Activated CD4-positive, alpha-beta T cell treated with anti-CD3 and anti-CD28 coated beads, Interleukin-2, amount 10 ng/mL, durations not matched to agents 7 days and 5 days (primary cell): ENCODE results near the gene ZBTB11. TPM values are rescaled to one million over a fixed set of nuclear protein-coding genes. Genes with fewer than 3 reads are reported as not detected.

Source experiments
- CTCF ChIA-PET: fragments of 350-600 bp; sonication (Branson Sonifier 250); formaldehyde crosslinking; loops from one replicate; lab custom pipeline; 2021; ENCODE audit warnings: antibody characterized with exemption; lab: Charles Lee
- POLR2A ChIA-PET: fragments of 350-600 bp; sonication (Branson Sonifier 250); formaldehyde crosslinking; loops from one replicate; lab custom pipeline; 2021; ENCODE audit warnings: antibody characterized with exemption; lab: Charles Lee
- DNase-seq: peaks from one replicate; pipeline ENCODE4 v3.0.0-alpha.2; 2020
- H3K27ac Mint-ChIP-seq: one replicate; pipeline ENCODE4 v1.8.0; 2021; ENCODE audit warnings: mild to moderate bottlenecking, moderate library complexity, mixed read lengths
- H3K27me3 Mint-ChIP-seq: one replicate; pipeline ENCODE4 v1.8.0; 2021; ENCODE audit warnings: mixed read lengths
- H3K36me3 Mint-ChIP-seq: one replicate; pipeline ENCODE4 v1.8.0; 2021; ENCODE audit warnings: low read depth, mixed read lengths
- H3K4me1 Mint-ChIP-seq: one replicate; pipeline ENCODE4 v1.8.0; 2021; ENCODE audit warnings: mixed read lengths
- H3K4me3 Mint-ChIP-seq: one replicate; pipeline ENCODE4 v1.8.0; 2021; ENCODE audit warnings: mild to moderate bottlenecking, moderate library complexity, mixed read lengths
- H3K9me3 Mint-ChIP-seq: one replicate; pipeline ENCODE4 v1.8.0; 2021; ENCODE audit warnings: mixed read lengths
- total RNA-seq, 2 experiments: library from RNA; stranded (reverse); gene quantifications; one replicate each; pipeline ENCODE4 v1.2.3, GENCODE V29; 2021

ZBTB11 gene, protein sequence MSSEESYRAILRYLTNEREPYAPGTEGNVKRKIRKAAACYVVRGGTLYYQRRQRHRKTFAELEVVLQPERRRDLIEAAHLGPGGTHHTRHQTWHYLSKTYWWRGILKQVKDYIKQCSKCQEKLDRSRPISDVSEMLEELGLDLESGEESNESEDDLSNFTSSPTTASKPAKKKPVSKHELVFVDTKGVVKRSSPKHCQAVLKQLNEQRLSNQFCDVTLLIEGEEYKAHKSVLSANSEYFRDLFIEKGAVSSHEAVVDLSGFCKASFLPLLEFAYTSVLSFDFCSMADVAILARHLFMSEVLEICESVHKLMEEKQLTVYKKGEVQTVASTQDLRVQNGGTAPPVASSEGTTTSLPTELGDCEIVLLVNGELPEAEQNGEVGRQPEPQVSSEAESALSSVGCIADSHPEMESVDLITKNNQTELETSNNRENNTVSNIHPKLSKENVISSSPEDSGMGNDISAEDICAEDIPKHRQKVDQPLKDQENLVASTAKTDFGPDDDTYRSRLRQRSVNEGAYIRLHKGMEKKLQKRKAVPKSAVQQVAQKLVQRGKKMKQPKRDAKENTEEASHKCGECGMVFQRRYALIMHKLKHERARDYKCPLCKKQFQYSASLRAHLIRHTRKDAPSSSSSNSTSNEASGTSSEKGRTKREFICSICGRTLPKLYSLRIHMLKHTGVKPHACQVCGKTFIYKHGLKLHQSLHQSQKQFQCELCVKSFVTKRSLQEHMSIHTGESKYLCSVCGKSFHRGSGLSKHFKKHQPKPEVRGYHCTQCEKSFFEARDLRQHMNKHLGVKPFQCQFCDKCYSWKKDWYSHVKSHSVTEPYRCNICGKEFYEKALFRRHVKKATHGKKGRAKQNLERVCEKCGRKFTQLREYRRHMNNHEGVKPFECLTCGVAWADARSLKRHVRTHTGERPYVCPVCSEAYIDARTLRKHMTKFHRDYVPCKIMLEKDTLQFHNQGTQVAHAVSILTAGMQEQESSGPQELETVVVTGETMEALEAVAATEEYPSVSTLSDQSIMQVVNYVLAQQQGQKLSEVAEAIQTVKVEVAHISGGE
- total RNA-seq, result 10 to 100 TPM; 30.5 to 34.0 TPM

DNA sequence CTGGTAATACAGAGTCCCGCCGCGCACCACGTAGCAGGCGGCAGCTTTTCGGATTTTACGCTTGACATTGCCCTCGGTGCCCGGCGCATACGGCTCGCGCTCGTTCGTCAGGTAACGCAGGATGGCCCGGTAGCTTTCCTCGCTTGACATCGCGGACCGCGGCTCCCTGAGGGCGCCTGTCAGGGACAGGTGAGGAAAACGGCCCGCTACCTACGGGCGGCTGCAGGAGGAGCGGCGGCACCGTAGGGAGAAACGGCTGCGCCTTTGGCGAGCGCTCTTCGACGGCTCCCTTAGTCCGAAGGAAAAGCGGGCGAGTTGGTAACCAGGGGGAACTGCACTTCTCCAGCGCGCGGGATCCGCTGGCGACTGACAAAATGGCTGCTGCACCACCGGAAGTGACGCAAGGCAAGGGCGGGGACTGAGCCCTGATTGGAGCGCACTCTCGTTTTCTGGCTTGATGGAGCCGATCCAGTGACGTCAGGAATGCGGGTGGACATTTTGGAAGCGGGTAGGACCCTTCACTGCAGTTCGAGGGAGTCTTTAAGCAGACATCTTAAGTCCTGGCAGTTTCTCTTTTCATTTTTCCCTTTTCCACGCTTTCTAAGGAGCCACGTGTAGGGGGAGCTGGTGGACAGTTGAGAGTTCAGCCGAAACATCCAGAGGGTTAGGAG is at the start of gene ZBTB11:
Gene ZBTB11 (minus strand): TSS at position 368 of the 671 bp plus-strand sequence. CDS start 218 bp downstream, at position 150.
- H3K9me3 Mint-ChIP-seq, result no peaks in the 10 kb centered on the region
- H3K36me3 Mint-ChIP-seq, result peaks cover 38% of the 10 kb centered on the region
- H3K4me3 Mint-ChIP-seq, result peak within 1 kb of the TSS; percentile 93
- POLR2A ChIA-PET, result interaction anchor here (1.1 kb wide), 1 partner anchor 103 kb away, joined by 3 read pairs; the partner anchor contains the start of gene PCNP
- peak within 1 kb of the TSS; percentile 98 for H3K27ac Mint-ChIP-seq
- peaks cover 52% of the 10 kb centered on the region for H3K4me1 Mint-ChIP-seq
- H3K27me3 Mint-ChIP-seq, result no peaks in the 10 kb centered on the region
- CTCF ChIA-PET, result interaction anchor here (1.0 to 3.6 kb wide), 6 partner anchors 9 to 260 kb away, joined by 3 to 21 read pairs (median 6); partner anchors contain the start of genes PCNP and RPL24
- DNase-seq, result peak; percentile 100

GRCh38 chr3:101725890-101726275 is 49.0 kb upstream of the ZBTB11 start:
- H3K27ac Mint-ChIP-seq, result peak overlapping the region; percentile 94
- ChIA-PET POLR2A (no interaction called here), CTCF (no interaction called here)
- H3K36me3 Mint-ChIP-seq, result peaks cover 35% of the 10 kb centered on the region
- peak overlapping the region; percentile 89 for H3K4me3 Mint-ChIP-seq
- H3K4me1 Mint-ChIP-seq, result peaks cover 48% of the 10 kb centered on the region
- no peaks in the 10 kb centered on the region for H3K27me3 Mint-ChIP-seq
- DNase-seq, result no peak
- H3K9me3 Mint-ChIP-seq, result no peaks in the 10 kb centered on the region

DNA sequence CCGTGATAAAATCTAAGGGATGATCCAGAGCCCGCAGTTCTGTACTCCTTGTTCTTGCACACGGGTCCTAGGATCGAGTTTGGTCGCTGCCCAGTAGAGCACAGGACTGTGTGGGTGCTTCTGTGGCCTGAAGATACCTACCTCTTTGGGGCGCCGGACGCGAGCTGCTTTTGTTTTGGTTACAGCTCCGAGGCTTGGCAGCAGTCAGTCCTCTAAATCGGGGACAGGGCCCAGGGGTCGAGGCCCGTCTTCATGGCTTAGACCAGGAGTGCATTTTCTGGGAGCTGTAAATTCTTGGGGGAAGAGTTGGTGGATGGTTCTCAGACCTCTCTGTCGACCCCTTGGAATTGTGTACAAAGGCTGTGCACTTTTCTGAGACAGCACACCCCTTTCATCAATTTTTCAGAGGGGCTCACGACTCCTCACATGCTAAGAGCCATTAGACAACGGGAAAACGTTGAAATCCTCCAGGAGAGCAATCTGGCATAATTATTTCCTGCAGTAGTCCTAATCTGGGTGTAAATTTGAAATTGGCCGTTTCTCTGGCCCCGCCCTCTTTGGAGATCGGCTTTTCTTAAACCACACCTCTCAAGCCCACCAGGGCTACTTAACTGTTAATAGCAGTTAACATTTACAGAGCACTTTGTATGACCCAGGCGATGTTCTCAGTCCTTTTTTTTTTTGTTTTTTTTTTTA is 48.4 kb upstream of the ZBTB11 start:
- Mint-ChIP-seq H3K4me1 (peaks cover 52% of the 10 kb centered on the region), H3K9me3 (no peaks in the 10 kb centered on the region), H3K36me3 (peaks cover 32% of the 10 kb centered on the region), H3K27ac (peak overlapping the region; percentile 94), H3K4me3 (peak overlapping the region; percentile 89), H3K27me3 (no peaks in the 10 kb centered on the region)
- ChIA-PET CTCF (interaction anchor here (0.9 to 1.7 kb wide), 3 partner anchors 18 to 40 kb away, joined by 3 to 7 read pairs (median 6); no protein-coding TSS in a partner anchor), POLR2A (interaction anchor here (0.7 to 1.3 kb wide), 3 partner anchors 39 to 446 kb away, joined by 3 to 5 read pairs (median 3); partner anchors contain the start of genes NXPE3 and RPL24)
- DNase-seq, result peak; percentile 50

DNA sequence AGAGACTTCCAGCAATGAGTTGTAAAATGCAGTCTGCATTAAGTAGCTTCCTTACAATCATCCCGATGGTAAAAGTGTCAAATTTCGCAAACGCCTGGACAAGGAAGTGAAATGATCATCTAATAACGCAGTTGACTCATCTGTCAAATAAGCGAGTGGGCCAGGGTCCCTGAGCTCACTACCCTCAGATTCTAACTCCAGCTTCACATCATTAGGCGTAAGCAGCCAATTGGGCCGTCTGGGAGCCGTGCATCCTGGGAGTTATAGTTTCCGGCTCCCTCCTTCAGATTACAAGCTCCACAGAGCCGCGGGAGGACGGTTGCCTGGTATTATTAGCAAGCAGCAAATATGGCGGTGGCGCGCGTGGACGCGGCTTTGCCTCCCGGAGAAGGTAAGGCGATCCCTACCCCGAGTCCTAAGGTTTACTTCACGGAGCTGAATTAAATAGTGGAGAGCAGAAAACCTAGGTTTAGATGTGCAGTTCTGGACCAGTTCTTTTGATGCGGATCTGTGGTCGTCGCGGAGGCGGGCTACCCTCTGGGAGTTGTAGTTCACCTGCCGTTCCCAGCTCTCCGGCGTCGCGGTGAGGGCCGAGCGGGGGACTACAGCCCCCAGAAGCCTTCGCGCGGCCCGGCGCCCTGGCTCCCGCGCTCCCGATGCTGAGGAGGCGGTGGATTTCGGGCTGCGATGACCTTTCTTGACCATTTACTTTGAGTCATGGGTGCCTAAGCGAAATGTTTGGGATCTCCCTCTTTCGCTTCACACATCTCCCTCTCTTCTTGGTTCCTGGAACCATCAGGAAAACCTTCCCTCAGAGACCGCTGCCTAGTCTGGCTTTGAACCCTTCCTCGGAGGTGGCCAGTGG is 47.6 kb upstream of the ZBTB11 start, which contains the start of gene CEP97:
Gene CEP97 (plus strand): TSS at position 286 of the 865 bp plus-strand sequence. CDS start 63 bp downstream, at position 349.
- Mint-ChIP-seq H3K4me3 (peak within 1 kb of the TSS; percentile 89), H3K9me3 (no peaks in the 10 kb centered on the region), H3K27ac (peak within 1 kb of the TSS; percentile 94), H3K4me1 (peaks cover 56% of the 10 kb centered on the region), H3K27me3 (no peaks in the 10 kb centered on the region), H3K36me3 (peaks cover 27% of the 10 kb centered on the region)
- POLR2A ChIA-PET, result interaction anchor here (0.7 to 1.3 kb wide), 4 partner anchors 39 to 447 kb away, joined by 3 to 5 read pairs (median 4); partner anchors contain the start of genes NFKBIZ, NXPE3 and RPL24
- CTCF ChIA-PET, result interaction anchor here (0.8 to 1.7 kb wide), 4 partner anchors 19 to 40 kb away, joined by 3 to 7 read pairs (median 4); no protein-coding TSS in a partner anchor
- DNase-seq, result peak; percentile 91

GRCh38 chr3:101722394-101723173 is 45.7 kb upstream of the ZBTB11 start:
- no peaks in the 10 kb centered on the region for H3K27me3 Mint-ChIP-seq
- ChIA-PET POLR2A (interaction anchor here (0.6 kb wide), 2 partner anchors 27 to 162 kb away, joined by 3 to 4 read pairs; no protein-coding TSS in a partner anchor), CTCF (interaction anchor here (1.3 to 1.8 kb wide), 3 partner anchors 15 to 137 kb away, joined by 3 to 6 read pairs (median 4); no protein-coding TSS in a partner anchor)
- no peaks in the 10 kb centered on the region for H3K9me3 Mint-ChIP-seq
- H3K4me3 Mint-ChIP-seq, result peak overlapping the region; percentile 49
- H3K4me1 Mint-ChIP-seq, result peaks cover 49% of the 10 kb centered on the region
- H3K27ac Mint-ChIP-seq, result peak overlapping the region; percentile 92
- peak; percentile 29 for DNase-seq
- H3K36me3 Mint-ChIP-seq, result peaks cover 13% of the 10 kb centered on the region

GRCh38 chr3:101720851-101721840 is 44.2 kb upstream of the ZBTB11 start:
- Mint-ChIP-seq H3K9me3 (no peaks in the 10 kb centered on the region), H3K4me3 (peak overlapping the region; percentile 55), H3K4me1 (peaks cover 39% of the 10 kb centered on the region), H3K27me3 (no peaks in the 10 kb centered on the region), H3K36me3 (peaks cover 6% of the 10 kb centered on the region), H3K27ac (peak overlapping the region; percentile 92)
- ChIA-PET POLR2A (no interaction called here), CTCF (interaction anchor here (1.1 to 1.8 kb wide), 4 partner anchors 13 to 138 kb away, joined by 3 to 6 read pairs (median 4); no protein-coding TSS in a partner anchor)
- no peak for DNase-seq

DNA sequence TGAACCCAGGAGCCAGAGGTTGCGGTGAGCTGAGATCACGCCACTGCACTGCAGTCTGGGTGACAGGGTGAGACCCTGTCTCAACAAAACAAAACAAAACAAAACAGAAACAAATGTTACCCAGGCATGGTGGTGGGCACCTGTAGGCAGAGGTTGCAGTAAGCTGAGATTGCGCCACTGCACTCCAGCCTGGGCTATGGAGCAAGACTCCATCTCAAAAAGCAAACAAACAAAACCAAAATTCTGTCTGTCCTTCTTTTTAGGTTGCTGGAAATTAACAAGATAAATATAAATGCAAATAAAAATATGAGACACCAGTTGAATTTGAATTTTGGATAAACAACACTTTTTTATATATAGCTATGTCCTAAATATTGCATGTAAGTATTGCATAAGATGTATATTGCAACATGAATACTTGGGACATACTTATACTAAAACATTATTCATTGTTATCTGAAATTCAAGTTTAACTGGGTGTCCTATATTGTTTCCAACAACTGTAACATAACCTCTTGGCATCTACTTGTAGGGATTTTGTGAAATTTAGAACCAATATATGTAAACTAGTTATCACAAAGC is 42.8 kb upstream of the ZBTB11 start:
- no peaks in the 10 kb centered on the region for H3K27me3 Mint-ChIP-seq
- H3K4me1 Mint-ChIP-seq, result peaks cover 32% of the 10 kb centered on the region
- CTCF ChIA-PET, result interaction anchor here (1.3 kb wide), 1 partner anchor 29 kb away, joined by 4 read pairs; no protein-coding TSS in a partner anchor
- POLR2A ChIA-PET, result no interaction called here
- H3K36me3 Mint-ChIP-seq, result peaks cover 6% of the 10 kb centered on the region
- no peak for DNase-seq
- no peaks in the 10 kb centered on the region for H3K9me3 Mint-ChIP-seq
- H3K27ac Mint-ChIP-seq, result no peak overlapping the region
- H3K4me3 Mint-ChIP-seq, result no peak overlapping the region

DNA sequence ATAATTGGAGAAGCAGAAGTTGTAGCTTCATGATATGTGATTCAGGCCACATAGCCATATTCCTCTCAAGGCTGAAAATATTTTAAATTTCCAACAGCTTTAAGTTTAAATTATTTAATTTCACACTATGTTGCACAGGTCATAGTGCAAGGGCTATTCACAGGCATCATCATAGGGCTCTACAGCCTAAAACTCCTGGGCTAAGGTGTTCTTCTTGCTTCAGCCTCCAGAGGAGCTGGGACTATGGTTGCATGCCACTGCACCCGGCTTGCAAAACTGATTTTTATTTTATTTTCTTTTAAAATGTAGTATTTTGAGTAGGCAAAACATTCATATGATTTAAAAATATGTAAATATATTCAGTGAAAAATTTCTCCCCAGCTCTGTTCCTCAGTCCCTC is 41.5 kb upstream of the ZBTB11 start:
- H3K9me3 Mint-ChIP-seq, result no peaks in the 10 kb centered on the region
- H3K4me3 Mint-ChIP-seq, result no peak overlapping the region
- H3K4me1 Mint-ChIP-seq, result peaks cover 27% of the 10 kb centered on the region
- ChIA-PET POLR2A (no interaction called here), CTCF (interaction anchor here (0.6 to 2.0 kb wide), 3 partner anchors 12 to 921 kb away, joined by 3 to 5 read pairs (median 4); no protein-coding TSS in a partner anchor)
- no peaks in the 10 kb centered on the region for H3K27me3 Mint-ChIP-seq
- no peak overlapping the region for H3K27ac Mint-ChIP-seq
- H3K36me3 Mint-ChIP-seq, result peaks cover 6% of the 10 kb centered on the region
- DNase-seq, result no peak

GRCh38 chr3:101709126-101709525 is 32.2 kb upstream of the ZBTB11 start:
- no peak overlapping the region for H3K27ac Mint-ChIP-seq
- H3K4me1 Mint-ChIP-seq, result peaks cover 2% of the 10 kb centered on the region
- H3K4me3 Mint-ChIP-seq, result no peak overlapping the region
- H3K9me3 Mint-ChIP-seq, result no peaks in the 10 kb centered on the region
- no peaks in the 10 kb centered on the region for H3K36me3 Mint-ChIP-seq
- ChIA-PET POLR2A (interaction anchor here (0.7 kb wide), 1 partner anchor 516 kb away, joined by 7 read pairs; no protein-coding TSS in a partner anchor), CTCF (no interaction called here)
- no peak for DNase-seq
- no peaks in the 10 kb centered on the region for H3K27me3 Mint-ChIP-seq
